GM12801 (cell line): ENCODE measurements around the gene RIPPLY2.

ENCODE experiments used
- TF ChIP-seq, protein P1 (sequence below): IDR thresholded peaks from one replicate; pipeline ENCODE4 v1.5.1; 2011; ENCODE audit warnings: control low read depth; ENCODE audit not compliant: insufficient read length; ENCODE audit errors: extremely low read depth

RIPPLY2 gene

DNA sequence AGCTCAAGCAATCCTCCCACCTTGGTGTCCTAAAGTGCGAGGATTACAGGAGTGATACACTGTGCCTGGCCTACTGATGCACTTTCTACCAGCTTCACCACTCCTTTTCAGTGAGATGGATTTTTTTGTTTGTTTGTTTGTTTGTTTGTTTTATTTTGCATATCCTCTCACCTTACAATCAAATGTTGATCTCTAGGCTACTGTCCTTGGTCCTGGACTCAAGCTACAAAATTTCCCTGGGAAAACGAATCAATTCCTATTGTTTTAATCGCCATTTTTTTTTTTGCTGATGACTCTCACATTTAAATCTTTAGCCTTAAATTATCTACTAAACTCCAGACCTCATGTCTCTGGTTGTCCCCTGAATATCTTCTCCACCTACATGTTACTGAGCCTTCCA lies 3.5 kb upstream of the RIPPLY2 start:
- TF ChIP-seq, protein P1, sequence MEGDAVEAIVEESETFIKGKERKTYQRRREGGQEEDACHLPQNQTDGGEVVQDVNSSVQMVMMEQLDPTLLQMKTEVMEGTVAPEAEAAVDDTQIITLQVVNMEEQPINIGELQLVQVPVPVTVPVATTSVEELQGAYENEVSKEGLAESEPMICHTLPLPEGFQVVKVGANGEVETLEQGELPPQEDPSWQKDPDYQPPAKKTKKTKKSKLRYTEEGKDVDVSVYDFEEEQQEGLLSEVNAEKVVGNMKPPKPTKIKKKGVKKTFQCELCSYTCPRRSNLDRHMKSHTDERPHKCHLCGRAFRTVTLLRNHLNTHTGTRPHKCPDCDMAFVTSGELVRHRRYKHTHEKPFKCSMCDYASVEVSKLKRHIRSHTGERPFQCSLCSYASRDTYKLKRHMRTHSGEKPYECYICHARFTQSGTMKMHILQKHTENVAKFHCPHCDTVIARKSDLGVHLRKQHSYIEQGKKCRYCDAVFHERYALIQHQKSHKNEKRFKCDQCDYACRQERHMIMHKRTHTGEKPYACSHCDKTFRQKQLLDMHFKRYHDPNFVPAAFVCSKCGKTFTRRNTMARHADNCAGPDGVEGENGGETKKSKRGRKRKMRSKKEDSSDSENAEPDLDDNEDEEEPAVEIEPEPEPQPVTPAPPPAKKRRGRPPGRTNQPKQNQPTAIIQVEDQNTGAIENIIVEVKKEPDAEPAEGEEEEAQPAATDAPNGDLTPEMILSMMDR, result no peak

DNA sequence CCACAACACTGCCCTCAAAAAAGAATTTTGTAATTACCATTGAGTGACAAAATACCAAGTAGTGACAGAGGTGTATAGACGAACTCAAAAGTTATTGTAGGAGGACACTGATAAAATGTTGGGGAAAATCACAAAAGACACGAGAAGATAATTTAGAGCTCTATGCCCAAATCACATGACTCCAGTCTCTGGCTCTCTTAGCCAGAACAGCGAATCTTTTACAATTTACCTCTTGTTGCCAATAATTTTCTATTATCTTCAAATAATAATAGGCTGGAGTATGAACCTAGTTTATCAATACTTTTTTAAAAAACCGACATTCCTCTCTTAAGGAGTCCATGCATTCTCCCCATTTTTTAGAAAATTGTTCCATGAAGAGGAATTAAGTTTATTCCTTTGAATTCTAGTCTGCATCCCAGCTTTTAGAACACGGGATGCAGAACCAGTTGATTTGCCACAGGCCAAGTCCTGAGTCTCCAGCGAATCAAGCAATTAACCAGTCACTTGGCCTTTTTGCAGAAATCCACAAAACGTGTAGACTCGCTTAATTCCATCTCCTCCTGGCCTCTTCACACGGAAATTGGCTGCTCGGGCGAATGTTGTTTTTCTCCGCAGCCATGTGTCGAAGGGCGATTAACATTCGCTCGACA lies 507 bp upstream of the RIPPLY2 start:
- TF ChIP-seq, protein P1, result no peak

DNA sequence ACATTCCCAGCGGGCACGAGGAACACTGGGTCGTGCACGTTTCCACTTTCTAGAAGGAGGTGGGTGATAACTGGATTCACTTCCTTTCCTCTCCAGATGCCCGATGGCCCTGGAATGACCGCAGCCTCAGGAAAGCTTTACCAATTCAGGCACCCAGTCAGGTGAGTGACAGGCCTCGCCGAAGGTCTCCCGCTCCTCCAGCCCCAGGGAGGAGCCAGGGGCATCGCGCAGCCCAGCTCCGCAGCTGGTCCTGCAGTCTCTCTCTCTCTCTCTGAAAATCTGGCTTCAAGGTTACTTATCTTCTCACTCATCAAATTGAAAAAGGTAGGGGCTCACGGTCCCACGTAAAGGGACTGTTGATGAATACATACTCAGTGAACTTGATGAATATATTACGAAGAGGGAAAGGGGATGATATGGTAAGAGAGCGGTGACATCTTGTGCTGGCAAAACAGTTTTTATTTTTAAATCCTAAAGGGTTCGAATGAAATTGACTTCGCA lies 891 bp downstream of the RIPPLY2 start:
- TF ChIP-seq, protein P1, result no peak

DNA sequence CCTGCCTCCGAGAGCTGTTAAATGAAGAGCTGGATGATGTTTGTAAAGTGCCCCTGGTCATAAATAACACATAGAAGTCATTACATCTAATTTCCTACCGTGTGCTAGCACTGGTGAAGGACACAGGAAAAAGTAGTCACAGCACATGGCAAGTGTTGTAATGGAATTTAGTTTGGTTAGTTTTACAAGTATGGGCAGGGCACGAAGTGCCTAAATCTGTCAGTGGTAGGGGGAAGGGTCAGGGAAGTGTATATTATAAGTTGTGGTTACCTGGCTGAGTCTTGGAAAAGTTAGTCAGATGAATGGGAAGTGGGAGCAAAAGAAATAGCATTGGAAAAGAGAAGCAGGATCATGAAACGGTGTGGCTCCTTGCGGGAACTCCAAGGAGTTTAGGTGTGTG lies 1.6 kb downstream of the RIPPLY2 start:
- TF ChIP-seq, protein P1, result no peak

DNA sequence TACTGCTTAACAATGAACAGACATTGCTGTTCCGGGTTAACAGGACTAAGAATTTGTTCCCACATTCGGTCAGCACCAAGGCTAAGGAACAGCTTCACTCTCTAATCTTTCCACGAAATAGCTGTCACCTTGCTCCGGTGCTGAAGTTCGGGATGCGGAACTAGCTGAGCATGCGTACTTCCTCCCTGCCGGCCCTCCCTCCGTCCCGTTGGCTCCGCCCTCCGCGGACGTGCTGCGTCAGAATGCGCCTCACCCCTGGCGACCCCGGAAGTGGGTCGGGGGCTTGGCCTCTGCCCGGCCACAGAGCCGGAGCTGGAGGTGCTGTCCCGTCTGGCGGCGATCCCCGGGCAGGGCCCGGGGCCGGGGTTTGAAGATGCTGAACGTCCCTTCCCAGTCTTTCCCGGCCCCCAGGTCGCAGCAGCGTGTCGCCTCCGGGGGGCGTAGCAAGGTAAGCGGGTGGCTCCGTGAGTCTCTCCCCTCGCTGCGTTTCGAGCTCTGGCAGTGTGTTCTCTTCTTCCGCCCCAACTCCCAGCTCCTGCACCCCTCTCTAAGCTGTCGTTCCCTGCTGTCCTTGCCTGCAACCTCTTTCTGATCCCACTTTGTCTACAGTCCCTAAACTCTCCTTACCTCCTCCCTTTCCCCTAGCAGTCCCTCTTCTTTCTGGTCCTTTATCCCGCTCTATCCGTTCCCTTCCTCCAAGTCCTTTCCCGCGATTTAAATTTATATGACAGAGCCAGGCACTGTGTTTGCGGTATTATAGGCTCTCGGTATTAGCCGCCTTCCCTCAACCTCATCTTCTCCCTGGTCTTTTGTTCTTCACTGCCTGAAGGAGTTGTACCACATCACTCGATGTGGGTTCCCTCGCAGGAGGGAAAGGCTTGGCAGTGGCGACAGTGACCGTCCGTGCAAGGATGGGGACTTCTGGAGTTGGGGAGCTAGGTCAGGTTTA lies 6.5 kb downstream of the RIPPLY2 start, which contains the start of gene CYB5R4:
Gene CYB5R4, plus strand, starts transcription at position 280 of the 949 bp plus-strand sequence. Its CDS starts 94 bp downstream, at position 374.
- TF ChIP-seq, protein P1, result no peak

DNA sequence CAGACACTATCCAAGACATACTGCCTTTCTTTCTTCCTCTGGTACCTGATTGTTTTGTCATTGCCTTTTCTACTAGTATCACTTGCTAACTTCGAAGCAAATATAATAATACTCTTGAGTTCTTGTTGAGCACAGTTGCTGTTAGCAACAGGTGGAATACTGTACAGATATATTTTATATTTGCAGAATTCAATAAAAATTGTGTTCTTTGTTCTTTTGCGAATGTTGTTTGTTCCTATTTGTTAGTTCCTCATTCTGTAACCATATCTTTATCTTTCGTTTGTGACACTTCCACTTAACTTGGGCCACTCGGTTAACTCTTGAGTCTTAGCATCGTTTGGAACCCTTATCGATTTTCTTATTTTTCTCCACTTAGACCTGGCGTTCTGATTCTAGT lies 7.2 kb downstream of the RIPPLY2 start:
- TF ChIP-seq, protein P1, result no peak

DNA sequence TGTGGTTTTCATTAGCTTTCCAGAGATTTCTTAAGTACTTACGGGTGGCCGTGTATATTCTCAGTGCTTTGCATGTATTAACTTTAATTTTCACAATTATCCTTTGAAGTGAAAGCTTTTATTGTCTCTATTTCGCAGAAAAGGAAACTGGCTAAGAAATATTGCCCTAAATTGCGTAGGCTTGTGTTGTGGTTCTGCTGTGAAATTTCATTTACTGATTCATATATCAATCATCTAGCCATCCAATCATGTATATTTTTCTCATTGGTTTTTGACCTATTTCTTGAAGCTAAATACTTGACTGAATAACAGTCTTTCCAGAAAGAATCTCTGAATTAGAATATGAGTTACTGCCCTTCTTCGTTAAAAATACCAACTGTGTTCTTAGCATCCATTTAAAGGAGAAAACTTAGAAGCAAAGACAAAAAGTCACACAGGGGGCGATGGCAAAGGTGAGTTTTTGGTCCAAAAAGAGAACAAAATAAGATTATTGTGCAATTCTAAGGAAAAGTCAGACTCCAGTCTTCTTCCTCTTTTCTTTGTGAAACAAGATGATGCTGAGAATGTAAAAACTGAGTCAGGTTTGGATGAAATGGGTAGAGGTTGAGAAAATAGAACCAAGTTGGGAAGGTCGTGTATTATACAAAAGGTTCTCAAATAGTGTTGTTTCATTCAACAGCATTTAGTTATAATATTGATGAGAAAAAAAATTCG lies 7.8 kb downstream of the RIPPLY2 start:
- TF ChIP-seq, protein P1, result no peak
